GM12892 (cell line): ENCODE results near the gene DNAAF5.

Source experiments
- POLR2A ChIP-seq: IDR thresholded peaks from 2 replicates; pipeline ENCODE4 v1.6.1; 2011; ENCODE audit warnings: low read depth, low read length, control low read depth
- TAF1 ChIP-seq: IDR thresholded peaks from 2 replicates; pipeline ENCODE4 v1.6.1; 2011; ENCODE audit warnings: low read depth, mild to moderate bottlenecking, control low read depth, low read length, borderline replicate concordance

DNA sequence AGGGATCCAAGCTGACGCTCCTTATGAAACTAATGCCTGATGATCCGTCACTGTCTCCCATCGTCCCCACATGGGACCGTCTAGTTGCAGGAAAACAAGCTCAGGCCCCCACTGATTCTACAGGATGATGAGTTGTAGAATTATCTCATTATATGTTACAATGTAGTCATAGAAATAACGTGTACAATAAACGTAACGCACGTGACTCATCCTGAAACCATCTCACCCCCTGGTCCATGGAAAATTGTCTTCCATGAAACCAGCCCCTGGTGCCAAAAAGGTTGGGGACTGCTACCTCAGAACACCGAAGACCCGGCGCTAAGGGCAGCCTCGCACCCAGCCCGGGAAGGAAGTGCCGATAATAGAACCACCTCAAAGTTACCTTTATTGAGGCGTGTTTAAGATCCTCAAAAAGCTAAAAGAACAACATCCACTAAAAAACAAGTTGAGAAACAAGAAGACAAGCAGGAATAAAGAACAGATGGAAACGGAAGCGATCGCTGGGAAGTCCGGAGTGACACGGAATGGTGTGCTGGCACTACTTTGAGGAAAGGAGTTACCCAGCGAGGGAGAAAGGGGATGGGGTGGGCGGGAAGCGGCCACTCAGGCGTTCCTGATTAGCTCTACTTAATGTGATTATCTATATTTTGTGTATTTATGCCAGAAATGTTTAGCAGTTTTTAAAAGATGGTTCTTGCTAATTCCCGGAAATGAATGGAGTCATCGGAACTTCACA, 50.7 kb downstream of the DNAAF5 start:
- TF ChIP-seq POLR2A (no peak), TAF1 (no peak)
